IPS DF 4.7 (cell line): ENCODE results near the gene TMEM52.
"Not testable (repeated sequence)": the region's sequence is repeated elsewhere in the genome, so short reads cannot be mapped to it uniquely, and the experiment has no call there.

Experiments used
- DNase-seq: peaks from one replicate; pipeline ENCODE4 v3.0.0-alpha.2; 2013; ENCODE audit warnings: low spot score; ENCODE audit errors: extremely low read depth

The TMEM52 gene

GRCh38 chr1:1946540-1946939, 27.5 kb upstream of the TMEM52 start:
- no peak for DNase-seq

GRCh38 chr1:1945782-1946393, 26.8 kb upstream of the TMEM52 start:
- no peak for DNase-seq

GRCh38 chr1:1943834-1944570, 24.9 kb upstream of the TMEM52 start:
- no peak for DNase-seq

GRCh38 chr1:1942753-1943656, 23.9 kb upstream of the TMEM52 start:
- DNase-seq, result no peak

GRCh38 chr1:1941868-1942752, 23.0 kb upstream of the TMEM52 start:
- no peak for DNase-seq

- no peak for DNase-seq
Measured at GRCh38 chr1:1941211-1941841, 22.2 kb upstream of the TMEM52 start.

- no peak for DNase-seq
Measured at GRCh38 chr1:1940123-1940425, 21.0 kb upstream of the TMEM52 start.

GRCh38 chr1:1939296-1940122, 20.4 kb upstream of the TMEM52 start:
- no peak for DNase-seq

GRCh38 chr1:1938613-1939295, 19.7 kb upstream of the TMEM52 start:
- no peak for DNase-seq

GRCh38 chr1:1938276-1938573, 19.1 kb upstream of the TMEM52 start:
- DNase-seq, result no peak

GRCh38 chr1:1937549-1938275, 18.6 kb upstream of the TMEM52 start:
- DNase-seq, result no peak

GRCh38 chr1:1937061-1937460, 18.0 kb upstream of the TMEM52 start:
- DNase-seq, result no peak

- not testable (repeated sequence) for DNase-seq
Measured at GRCh38 chr1:1934848-1935247, 15.8 kb upstream of the TMEM52 start.

GRCh38 chr1:1929639-1930545, 10.8 kb upstream of the TMEM52 start:
- DNase-seq, result no peak

- no peak for DNase-seq
Measured at GRCh38 chr1:1929102-1929638, 10.1 kb upstream of the TMEM52 start.

- DNase-seq, result no peak
Measured at GRCh38 chr1:1928231-1929101, 9.4 kb upstream of the TMEM52 start.

- no peak for DNase-seq
Measured at GRCh38 chr1:1927751-1928150, 8.7 kb upstream of the TMEM52 start.
